ENCODE data around the gene NBAS. TPM values are rescaled to one million over a fixed set of nuclear protein-coding genes. Genes with fewer than 3 reads are reported as not detected.

The NBAS gene
- total RNA-seq, 3 donors from 2014 or later (not counting 1 experiment from before 2014, with no cell fraction given): 27.8 to 34.7 (median 29.2) TPM

DNA sequence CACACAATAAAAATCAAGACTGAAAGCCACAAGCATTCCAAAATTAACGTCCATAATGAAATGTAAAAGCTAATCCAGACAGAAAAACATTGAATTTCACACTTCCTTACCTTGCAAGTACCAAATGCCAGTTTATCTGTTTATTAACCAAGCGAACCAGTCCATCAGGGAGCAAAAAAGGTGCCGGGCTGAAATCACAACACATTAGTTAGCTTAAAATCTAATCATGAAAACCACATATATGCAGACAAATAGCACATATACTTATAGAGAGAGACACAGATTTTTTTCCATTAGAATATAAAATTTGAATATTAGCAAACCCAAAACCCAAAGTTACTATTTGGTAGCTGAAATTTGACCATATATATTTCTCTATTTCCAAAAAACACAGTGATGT lies 7.2 kb downstream of the NBAS start:
- Histone ChIP-seq H3K4me1 (ENCODE audit: control insufficient read depth, insufficient read depth, low read length) (no peaks in the 10 kb centered on the region), H3K9me3 (ENCODE audit: control insufficient read depth, insufficient read depth, low read length) (no peaks in the 10 kb centered on the region), H3K27me3 (ENCODE audit: control insufficient read depth, insufficient read depth, low read length) (no peaks in the 10 kb centered on the region), H3K36me3 (ENCODE audit: control insufficient read depth, insufficient read depth, low read length) (peaks cover 9% of the 10 kb centered on the region), H3K27ac (ENCODE audit: low read length) (no peak overlapping the region), H3K4me3 (ENCODE audit: low read length) (no peak overlapping the region)
- TF ChIP-seq, protein P1, sequence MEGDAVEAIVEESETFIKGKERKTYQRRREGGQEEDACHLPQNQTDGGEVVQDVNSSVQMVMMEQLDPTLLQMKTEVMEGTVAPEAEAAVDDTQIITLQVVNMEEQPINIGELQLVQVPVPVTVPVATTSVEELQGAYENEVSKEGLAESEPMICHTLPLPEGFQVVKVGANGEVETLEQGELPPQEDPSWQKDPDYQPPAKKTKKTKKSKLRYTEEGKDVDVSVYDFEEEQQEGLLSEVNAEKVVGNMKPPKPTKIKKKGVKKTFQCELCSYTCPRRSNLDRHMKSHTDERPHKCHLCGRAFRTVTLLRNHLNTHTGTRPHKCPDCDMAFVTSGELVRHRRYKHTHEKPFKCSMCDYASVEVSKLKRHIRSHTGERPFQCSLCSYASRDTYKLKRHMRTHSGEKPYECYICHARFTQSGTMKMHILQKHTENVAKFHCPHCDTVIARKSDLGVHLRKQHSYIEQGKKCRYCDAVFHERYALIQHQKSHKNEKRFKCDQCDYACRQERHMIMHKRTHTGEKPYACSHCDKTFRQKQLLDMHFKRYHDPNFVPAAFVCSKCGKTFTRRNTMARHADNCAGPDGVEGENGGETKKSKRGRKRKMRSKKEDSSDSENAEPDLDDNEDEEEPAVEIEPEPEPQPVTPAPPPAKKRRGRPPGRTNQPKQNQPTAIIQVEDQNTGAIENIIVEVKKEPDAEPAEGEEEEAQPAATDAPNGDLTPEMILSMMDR (IDR thresholded peaks at IDR 0.05): no peak
- H3K27me3 Mint-ChIP-seq (ENCODE audit: low read depth in 2 of 2): no peaks in the 10 kb centered on the region
- no peak overlapping the region for H3K27ac Mint-ChIP-seq
- no peak for ATAC-seq
- WGBS (ENCODE audit: insufficient coverage): 91% methylated on average over 3 of the region's 3 CpGs
- H3K4me1 Mint-ChIP-seq: peaks cover 6 to 13% of the 10 kb centered on the region in 2 donors
- no peak for DNase-seq
- no peak overlapping the region for H3K4me3 Mint-ChIP-seq
- intact Hi-C loops (cut with micrococcal nuclease): no loop called here
- peaks cover 8% of the 10 kb centered on the region for H3K36me3 Mint-ChIP-seq
- no peaks in the 10 kb centered on the region for H3K9me3 Mint-ChIP-seq

DNA sequence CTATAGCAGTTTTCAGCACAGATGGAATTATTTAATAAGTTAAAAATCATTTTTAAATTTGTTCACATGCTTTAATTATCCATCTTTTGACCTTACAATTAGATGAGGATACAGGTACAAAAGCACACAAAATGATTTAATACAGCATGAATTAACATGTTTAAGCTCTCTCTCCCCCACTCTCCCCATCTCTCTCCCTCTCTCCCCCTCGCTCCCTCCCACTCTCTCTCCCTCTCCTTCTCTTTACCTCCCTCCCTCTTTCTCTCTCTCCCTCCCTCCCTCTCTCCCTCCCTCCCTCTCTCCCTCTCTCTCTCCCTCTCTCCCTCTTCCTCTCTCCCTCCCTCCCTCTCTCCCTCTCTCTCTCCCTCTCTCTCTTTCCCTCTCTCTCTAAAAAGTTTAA lies 7.6 kb downstream of the NBAS start:
- TF ChIP-seq, protein P1 (IDR thresholded peaks at IDR 0.05): no peak
- no peak for DNase-seq
- no peak overlapping the region for H3K27ac Mint-ChIP-seq
- H3K9me3 ChIP-seq (ENCODE audit: control insufficient read depth, insufficient read depth, low read length): no peaks in the 10 kb centered on the region
- 89% methylated on average over 1 of the region's 1 CpG for WGBS (ENCODE audit: insufficient coverage)
- intact Hi-C loops (cut with micrococcal nuclease): no loop called here
- no peaks in the 10 kb centered on the region for H3K4me1 ChIP-seq (ENCODE audit: control insufficient read depth, insufficient read depth, low read length)
- no peak overlapping the region for H3K4me3 Mint-ChIP-seq
- no peaks in the 10 kb centered on the region for H3K9me3 Mint-ChIP-seq
- H3K4me3 ChIP-seq (ENCODE audit: low read length): no peak overlapping the region
- H3K27ac ChIP-seq (ENCODE audit: low read length): no peak overlapping the region
- peaks cover 12% of the 10 kb centered on the region for H3K36me3 ChIP-seq (ENCODE audit: control insufficient read depth, insufficient read depth, low read length)
- no peaks in the 10 kb centered on the region for H3K27me3 ChIP-seq (ENCODE audit: control insufficient read depth, insufficient read depth, low read length)
- H3K4me1 Mint-ChIP-seq: peaks cover 6 to 11% of the 10 kb centered on the region in 2 donors
- peaks cover 8% of the 10 kb centered on the region for H3K36me3 Mint-ChIP-seq
- ATAC-seq: no peak
- no peaks in the 10 kb centered on the region for H3K27me3 Mint-ChIP-seq (ENCODE audit: low read depth in 2 of 2)

DNA sequence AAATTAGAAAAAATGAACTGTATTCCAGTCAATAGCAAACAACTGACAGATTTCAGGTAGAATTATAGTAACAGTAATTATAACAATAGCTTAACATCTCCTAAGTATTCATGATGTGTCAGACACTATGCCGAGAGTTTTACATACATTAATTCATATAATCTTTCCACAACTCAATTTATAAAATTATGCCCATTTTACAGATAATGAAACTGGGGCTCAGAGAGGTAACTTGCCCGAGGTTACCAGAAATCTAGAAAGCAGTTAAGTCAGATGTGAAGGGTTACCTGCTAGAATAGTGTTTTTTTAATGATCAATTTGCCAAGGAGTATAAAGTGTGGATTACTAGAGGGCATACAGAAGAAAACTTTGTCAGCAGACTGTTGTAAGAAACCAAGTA lies 12.2 kb downstream of the NBAS start:
- Mint-ChIP-seq H3K4me3 (no peak overlapping the region), H3K27me3 (ENCODE audit: low read depth in 2 of 2) (no peaks in the 10 kb centered on the region), H3K9me3 (no peaks in the 10 kb centered on the region), H3K27ac (no peak overlapping the region), H3K4me1 (peaks cover 0 to 9% of the 10 kb centered on the region in 2 donors), H3K36me3 (peaks cover 8% of the 10 kb centered on the region)
- ATAC-seq (no peak), DNase-seq (no peak)
- no peaks in the 10 kb centered on the region for H3K27me3 ChIP-seq (ENCODE audit: control insufficient read depth, insufficient read depth, low read length)
- no peaks in the 10 kb centered on the region for H3K9me3 ChIP-seq (ENCODE audit: control insufficient read depth, insufficient read depth, low read length)
- TF ChIP-seq, protein P1 (IDR thresholded peaks at IDR 0.05): no peak
- intact Hi-C loops (cut with micrococcal nuclease): no loop called here
- no peak overlapping the region for H3K27ac ChIP-seq (ENCODE audit: low read length)
- no peaks in the 10 kb centered on the region for H3K4me1 ChIP-seq (ENCODE audit: control insufficient read depth, insufficient read depth, low read length)
- 100% methylated on average over 2 of the region's 2 CpGs for WGBS (ENCODE audit: insufficient coverage)
- H3K4me3 ChIP-seq (ENCODE audit: low read length): no peak overlapping the region
- peaks cover 10% of the 10 kb centered on the region for H3K36me3 ChIP-seq (ENCODE audit: control insufficient read depth, insufficient read depth, low read length)

DNA sequence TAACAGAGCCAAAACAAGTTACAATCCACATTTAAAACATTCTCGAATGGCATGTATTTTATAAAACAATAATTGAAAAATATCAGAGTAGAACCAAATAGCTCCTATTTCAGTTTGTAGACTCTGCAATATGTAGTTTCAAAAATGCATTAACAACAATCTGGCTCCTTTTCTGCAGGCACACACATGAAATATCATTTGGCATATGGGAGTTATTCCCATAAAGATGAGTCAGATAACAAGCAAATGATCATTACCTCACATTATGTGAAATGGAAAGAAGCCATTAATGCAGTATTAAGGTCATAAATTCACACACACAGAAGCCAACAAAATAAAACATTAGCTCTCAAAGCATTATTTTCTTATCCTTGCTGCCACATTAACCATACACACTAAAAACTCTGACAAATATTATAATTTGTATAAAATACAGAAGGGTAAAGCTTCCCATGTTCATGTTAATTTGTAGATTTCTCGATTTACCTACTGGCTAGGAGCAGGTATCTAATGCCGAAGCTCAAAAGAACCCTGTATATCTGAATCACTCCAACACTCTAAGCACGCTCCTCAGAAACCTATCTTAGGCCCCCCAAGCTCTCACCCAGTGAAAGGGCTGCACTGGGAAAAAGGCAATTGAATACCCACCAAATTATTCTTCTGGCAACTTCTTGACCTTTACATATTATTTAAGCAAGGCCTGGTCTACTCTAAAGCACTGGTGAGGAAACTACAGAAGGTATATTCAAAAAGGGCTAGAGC lies 13.8 kb downstream of the NBAS start:
- H3K27me3 Mint-ChIP-seq (ENCODE audit: low read depth in 2 of 2): no peaks in the 10 kb centered on the region
- Histone ChIP-seq H3K4me3 (ENCODE audit: low read length) (no peak overlapping the region), H3K4me1 (ENCODE audit: control insufficient read depth, insufficient read depth, low read length) (no peaks in the 10 kb centered on the region), H3K27ac (ENCODE audit: low read length) (no peak overlapping the region), H3K9me3 (ENCODE audit: control insufficient read depth, insufficient read depth, low read length) (no peaks in the 10 kb centered on the region), H3K36me3 (ENCODE audit: control insufficient read depth, insufficient read depth, low read length) (peaks cover 7% of the 10 kb centered on the region), H3K27me3 (ENCODE audit: control insufficient read depth, insufficient read depth, low read length) (no peaks in the 10 kb centered on the region)
- H3K4me3 Mint-ChIP-seq: no peak overlapping the region
- TF ChIP-seq, protein P1 (IDR thresholded peaks at IDR 0.05): no peak
- intact Hi-C loops (cut with micrococcal nuclease): no loop called here
- peaks cover 5% of the 10 kb centered on the region for H3K36me3 Mint-ChIP-seq
- WGBS (ENCODE audit: insufficient coverage): 92% methylated on average over 3 of the region's 4 CpGs
- H3K9me3 Mint-ChIP-seq: no peaks in the 10 kb centered on the region
- DNase-seq: no peak
- H3K4me1 Mint-ChIP-seq: peaks cover 0 to 9% of the 10 kb centered on the region in 2 donors
- no peak overlapping the region for H3K27ac Mint-ChIP-seq
- ATAC-seq: no peak

Data from natural killer cell (primary cell).